NCI-H1417 (cell line): ENCODE data around the gene RNF121.

Experiments used
- DNase-seq, 3 experiments: peaks; one replicate each; lab custom pipeline; 2025; lab: John Stamatoyannopoulos, UW

The RNF121 gene

GRCh38 chr11:71935338-71935925 is 6.6 kb downstream of the RNF121 start:
- no peak for DNase-seq

- DNase-seq = no peak
Measured at GRCh38 chr11:71936825-71937224, 8.0 kb downstream of the RNF121 start.

- DNase-seq = no peak
Measured at GRCh38 chr11:71937826-71938225, 9.0 kb downstream of the RNF121 start.

GRCh38 chr11:71940561-71941219 is 11.8 kb downstream of the RNF121 start:
- no peak for DNase-seq

- no peak for DNase-seq
Measured at GRCh38 chr11:71946144-71946571, 17.3 kb downstream of the RNF121 start.

- no peak for DNase-seq
Measured at GRCh38 chr11:71947498-71947897, 18.7 kb downstream of the RNF121 start.

GRCh38 chr11:71948314-71949027 is 19.6 kb downstream of the RNF121 start:
- DNase-seq = no peak

- no peak for DNase-seq
Measured at GRCh38 chr11:71949034-71949433, 20.2 kb downstream of the RNF121 start.

- DNase-seq = no peak
Measured at GRCh38 chr11:71951741-71952310, 23.0 kb downstream of the RNF121 start.

- DNase-seq = no peak
Measured at GRCh38 chr11:71955898-71956456, 27.1 kb downstream of the RNF121 start.

GRCh38 chr11:71962428-71963038 is 33.7 kb downstream of the RNF121 start:
- no peak for DNase-seq

GRCh38 chr11:71963468-71963867 is 34.6 kb downstream of the RNF121 start:
- no peak for DNase-seq

GRCh38 chr11:71964641-71965040 is 35.8 kb downstream of the RNF121 start:
- DNase-seq = no peak

- DNase-seq = no peak
Measured at GRCh38 chr11:71971680-71972079, 42.8 kb downstream of the RNF121 start.

GRCh38 chr11:71976551-71976950 is 47.7 kb downstream of the RNF121 start:
- no peak for DNase-seq

- DNase-seq = no peak
Measured at GRCh38 chr11:71977090-71977489, 48.2 kb downstream of the RNF121 start.

GRCh38 chr11:71977743-71978418 is 49.0 kb downstream of the RNF121 start:
- DNase-seq = peak; percentile 15 to 52 (median 29)

GRCh38 chr11:71979094-71979493 is 50.2 kb downstream of the RNF121 start:
- DNase-seq = no peak

- no peak for DNase-seq
Measured at GRCh38 chr11:71979602-71980001, 50.8 kb downstream of the RNF121 start.

GRCh38 chr11:71986131-71986530 is 57.3 kb downstream of the RNF121 start:
- no peak for DNase-seq

GRCh38 chr11:71987521-71987920 is 58.7 kb downstream of the RNF121 start:
- no peak for DNase-seq

- DNase-seq = no peak
Measured at GRCh38 chr11:71988050-71988449, 59.2 kb downstream of the RNF121 start.
